GM18526 (cell line): ENCODE data around the gene SNX25.

Experiments used
- POLR2A ChIP-seq: IDR thresholded peaks from 3 replicates; pipeline ENCODE4 v1.6.1; 2011; ENCODE audit not compliant: insufficient read length; ENCODE audit errors: extremely low read depth

Gene SNX25

GRCh38 chr4:185243879-185244278 is 34.5 kb downstream of the SNX25 start:
- TF ChIP-seq POLR2A: no peak

- TF ChIP-seq POLR2A: no peak
These were observed 35.4 kb downstream of the SNX25 start for GRCh38 chr4:185244763-185245162.

- no peak for TF ChIP-seq POLR2A
These were observed 37.1 kb downstream of the SNX25 start for GRCh38 chr4:185246453-185246852.

- no peak for TF ChIP-seq POLR2A
These were observed 37.8 kb downstream of the SNX25 start for GRCh38 chr4:185247151-185247550.

- no peak for TF ChIP-seq POLR2A
These were observed 39.1 kb downstream of the SNX25 start for GRCh38 chr4:185248393-185249039.

GRCh38 chr4:185249105-185249504 is 39.7 kb downstream of the SNX25 start:
- TF ChIP-seq POLR2A: no peak

- no peak for TF ChIP-seq POLR2A
These were observed 45.0 kb downstream of the SNX25 start for GRCh38 chr4:185254434-185254833.

- no peak for TF ChIP-seq POLR2A
These were observed 46.5 kb downstream of the SNX25 start for GRCh38 chr4:185255868-185256267.

GRCh38 chr4:185256446-185256845 is 47.0 kb downstream of the SNX25 start:
- TF ChIP-seq POLR2A: no peak

- no peak for TF ChIP-seq POLR2A
These were observed 47.7 kb downstream of the SNX25 start for GRCh38 chr4:185257086-185257485.

GRCh38 chr4:185257694-185258093 is 48.3 kb downstream of the SNX25 start:
- no peak for TF ChIP-seq POLR2A

GRCh38 chr4:185259719-185260118 is 50.3 kb downstream of the SNX25 start:
- no peak for TF ChIP-seq POLR2A

GRCh38 chr4:185261946-185262345 is 52.5 kb downstream of the SNX25 start:
- TF ChIP-seq POLR2A: no peak

- TF ChIP-seq POLR2A: no peak
These were observed 54.0 kb downstream of the SNX25 start for GRCh38 chr4:185263419-185263818.

- no peak for TF ChIP-seq POLR2A
These were observed 56.5 kb downstream of the SNX25 start for GRCh38 chr4:185265942-185266341.

- TF ChIP-seq POLR2A: no peak
These were observed 59.9 kb downstream of the SNX25 start for GRCh38 chr4:185269286-185269685.

GRCh38 chr4:185270037-185270436 is 60.6 kb downstream of the SNX25 start:
- no peak for TF ChIP-seq POLR2A
